ENCODE measurements around the gene PRAME. TPM values are rescaled to one million over a fixed set of nuclear protein-coding genes. Genes with fewer than 3 reads are reported as not detected.

Gene PRAME
- total RNA-seq, 1 experiment from 2014 or later, result 68.4 TPM

- intact Hi-C loops (cut with micrococcal nuclease; ENCODE audit: unreplicated experiment), result no loop called here
- Histone ChIP-seq H3K27ac (ENCODE audit: low read length) (no peak overlapping the region), H3K4me1 (ENCODE audit: control insufficient read depth, insufficient read depth, low read length) (no peaks in the 10 kb centered on the region), H3K9me3 (ENCODE audit: control insufficient read depth, insufficient read depth, low read depth, low read length) (no peaks in the 10 kb centered on the region), H3K4me3 (ENCODE audit: low read depth in 2 of 2, low read length in 2 of 2) (no peak overlapping the region), H3K27me3 (ENCODE audit: control insufficient read depth, insufficient read depth, low read length) (no peaks in the 10 kb centered on the region), H3K36me3 (ENCODE audit: control insufficient read depth, insufficient read depth, low read length) (no peaks in the 10 kb centered on the region)
- TF ChIP-seq TCF7L2 (IDR thresholded peaks at IDR 0.05; ENCODE audit: low read depth, low read length), result no peak
- no peak for TF ChIP-seq CTCF (IDR thresholded peaks at IDR 0.05)
- no peak for TF ChIP-seq SIN3A (IDR thresholded peaks at IDR 0.05; ENCODE audit: borderline replicate concordance, insufficient read depth, low read depth, low read length)
- no peak for TF ChIP-seq POLR2AphosphoS5 (IDR thresholded peaks at IDR 0.05; ENCODE audit: low read depth, low read length)
- TF ChIP-seq REST (IDR thresholded peaks at IDR 0.05; ENCODE audit: insufficient read depth in 1 of 2, low read depth in 2 of 2, low read length in 1 of 2), result no peak
- ChIA-PET POLR2A (no interaction called here), CTCF (interaction anchor here (0.6 kb wide), 1 partner anchor 633 kb away, joined by 3 read pairs; no protein-coding TSS in a partner anchor)
- DNase-seq (ENCODE audit: low read depth, low spot score), result no peak
- in situ Hi-C loops (cut with HindIII; ENCODE audit: low pct_unique_long_range_greater_than_20kb, low sequenced_read_pairs), result no loop called here
- no peak for ATAC-seq
- BruUV-seq (replicated peaks), result no TSS peak
These were observed 46.0 kb upstream of the PRAME start for GRCh38 chr22:22605074-22605404.

DNA sequence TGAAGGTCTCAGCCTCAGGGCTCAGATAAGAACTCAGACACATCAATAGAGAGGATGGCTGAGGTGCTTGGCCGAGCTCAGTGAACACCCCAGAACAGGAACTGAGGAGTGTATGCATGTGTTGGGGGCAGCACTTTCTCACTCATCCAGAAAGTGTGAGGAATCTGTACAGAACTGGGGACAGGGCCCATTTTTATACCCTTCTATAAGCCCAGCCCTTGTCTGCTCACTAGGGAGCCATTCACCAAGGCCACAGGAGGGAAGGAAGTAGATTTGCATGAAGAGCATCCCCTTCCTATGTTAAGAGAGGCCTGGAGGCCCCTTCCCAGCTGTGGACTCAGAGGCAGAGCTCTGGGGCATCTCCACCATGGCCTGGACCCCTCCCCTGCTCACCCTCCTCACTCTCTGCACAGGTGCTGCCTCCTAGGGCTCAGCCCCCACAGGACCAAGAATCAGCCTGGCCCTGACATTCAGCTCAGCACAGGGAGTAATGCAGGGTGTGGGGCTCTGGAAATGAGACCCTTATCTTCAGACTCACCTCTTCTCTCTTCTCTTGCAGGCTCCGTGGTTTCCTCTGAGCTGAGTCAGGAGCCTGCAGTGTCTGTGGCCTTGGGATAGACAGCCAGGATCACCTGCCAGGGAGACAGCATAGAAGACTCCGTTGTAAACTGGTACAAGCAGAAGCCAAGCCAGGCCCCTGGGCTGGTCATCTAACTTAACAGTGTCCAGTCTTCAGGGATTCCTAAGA, 45.4 kb upstream of the PRAME start:
- Histone ChIP-seq H3K36me3 (ENCODE audit: control insufficient read depth, insufficient read depth, low read length) (no peaks in the 10 kb centered on the region), H3K9me3 (ENCODE audit: control insufficient read depth, insufficient read depth, low read depth, low read length) (no peaks in the 10 kb centered on the region), H3K4me1 (ENCODE audit: control insufficient read depth, insufficient read depth, low read length) (no peaks in the 10 kb centered on the region), H3K4me3 (ENCODE audit: low read depth in 2 of 2, low read length in 2 of 2) (no peak overlapping the region), H3K27ac (ENCODE audit: low read length) (no peak overlapping the region), H3K27me3 (ENCODE audit: control insufficient read depth, insufficient read depth, low read length) (no peaks in the 10 kb centered on the region; the same call in 1 of the 2 replicates)
- ATAC-seq (no peak), DNase-seq (ENCODE audit: low read depth, low spot score) (no peak)
- POLR2A ChIA-PET, result no interaction called here
- no TSS peak for BruUV-seq (replicated peaks)
- in situ Hi-C loops (cut with HindIII; ENCODE audit: low pct_unique_long_range_greater_than_20kb, low sequenced_read_pairs) (no loop called here), intact Hi-C loops (cut with micrococcal nuclease; ENCODE audit: unreplicated experiment) (no loop called here)
- CTCF ChIA-PET, result no interaction called here
- TF ChIP-seq REST (IDR thresholded peaks at IDR 0.05; ENCODE audit: insufficient read depth in 1 of 2, low read depth in 2 of 2, low read length in 1 of 2) (no peak), CTCF (IDR thresholded peaks at IDR 0.05) (no peak), TCF7L2 (IDR thresholded peaks at IDR 0.05; ENCODE audit: low read depth, low read length) (no peak), POLR2AphosphoS5 (IDR thresholded peaks at IDR 0.05; ENCODE audit: low read depth, low read length) (no peak), SIN3A (IDR thresholded peaks at IDR 0.05; ENCODE audit: borderline replicate concordance, insufficient read depth, low read depth, low read length) (no peak)

All from Panc1 (cell line).